WTC11 (cell line): ENCODE measurements around the gene CDK9.

Experiments used
- RELA ChIP-seq: sonication (generic); formaldehyde crosslinking; IDR thresholded peaks from 2 replicates; pipeline ENCODE4 v1.8.1; 2022; ENCODE audit warnings: missing genetic modification reagents, mild to moderate bottlenecking, borderline replicate concordance
- TCF7 ChIP-seq: sonication (generic); formaldehyde crosslinking; IDR thresholded peaks from 2 replicates; pipeline ENCODE4 v1.8.0; 2022; ENCODE audit warnings: mild to moderate bottlenecking, low read depth, missing genetic modification reagents, moderate library complexity
- ZBTB21 ChIP-seq: sonication (generic); formaldehyde crosslinking; IDR thresholded peaks from 2 replicates; pipeline ENCODE4 v1.8.1; 2023; ENCODE audit warnings: mild to moderate bottlenecking, missing genetic modification reagents, borderline replicate concordance

GRCh38 chr9:127776195-127776923, 9.5 kb upstream of the CDK9 start:
- TF ChIP-seq TCF7 (CRISPR knock-in tag) (no peak), ZBTB21 (CRISPR knock-in tag) (no peak), RELA (CRISPR knock-in tag) (no peak)
